Midbrain (tissue), 1 donor: ENCODE data around the gene S100A10.

Experiments
- DNase-seq: peaks from one replicate; lab custom pipeline; 2025; lab: John Stamatoyannopoulos, UW

The S100A10 gene

GRCh38 chr1:151961833-151962232, 31.8 kb downstream of the S100A10 start:
- DNase-seq: no peak

- no peak for DNase-seq
Measured at GRCh38 chr1:151960780-151961513, 32.7 kb downstream of the S100A10 start.

GRCh38 chr1:151958959-151959358, 34.7 kb downstream of the S100A10 start:
- no peak for DNase-seq

- DNase-seq: no peak
Measured at GRCh38 chr1:151956957-151957497, 36.6 kb downstream of the S100A10 start.

GRCh38 chr1:151953409-151954094, 40.1 kb downstream of the S100A10 start:
- DNase-seq: no peak

- DNase-seq: no peak
Measured at GRCh38 chr1:151952811-151953210, 40.8 kb downstream of the S100A10 start.

GRCh38 chr1:151949371-151950193, 44.1 kb downstream of the S100A10 start:
- no peak for DNase-seq

- DNase-seq: no peak
Measured at GRCh38 chr1:151948506-151948905, 45.2 kb downstream of the S100A10 start.

GRCh38 chr1:151947140-151947539, 46.5 kb downstream of the S100A10 start:
- DNase-seq: no peak

GRCh38 chr1:151945725-151946722, 47.6 kb downstream of the S100A10 start:
- DNase-seq: no peak

- no peak for DNase-seq
Measured at GRCh38 chr1:151944857-151945575, 48.6 kb downstream of the S100A10 start.

GRCh38 chr1:151944126-151944856, 49.4 kb downstream of the S100A10 start:
- no peak for DNase-seq

- DNase-seq: no peak
Measured at GRCh38 chr1:151943591-151943990, 50.1 kb downstream of the S100A10 start.

GRCh38 chr1:151942882-151943281, 50.8 kb downstream of the S100A10 start:
- no peak for DNase-seq

- DNase-seq: no peak
Measured at GRCh38 chr1:151940541-151940940, 53.1 kb downstream of the S100A10 start.

GRCh38 chr1:151939779-151940178, 53.9 kb downstream of the S100A10 start:
- no peak for DNase-seq

- no peak for DNase-seq
Measured at GRCh38 chr1:151939141-151939540, 54.5 kb downstream of the S100A10 start.

GRCh38 chr1:151936653-151937052, 57.0 kb downstream of the S100A10 start:
- DNase-seq: no peak

GRCh38 chr1:151935894-151936602, 57.6 kb downstream of the S100A10 start:
- DNase-seq: no peak
